GM18517 (cell line): ENCODE data around the gene CHRNE.
"Not testable (repeated sequence)": the region's sequence is repeated elsewhere in the genome, so short reads cannot be mapped to it uniquely, and the experiment has no call there.

Source experiments
- ATAC-seq: cut with Tn5 transposase; IDR thresholded peaks from one replicate; pipeline ENCODE4 v1.9.1; 2021; ENCODE audit warnings: mild to moderate bottlenecking, moderate library complexity; ENCODE audit not compliant: unreplicated experiment

The CHRNE gene

GRCh38 chr17:4908301-4908700, 5.4 kb upstream of the CHRNE start:
- ATAC-seq = no peak

GRCh38 chr17:4906642-4907041, 3.7 kb upstream of the CHRNE start:
- ATAC-seq = not testable (repeated sequence)

- no peak for ATAC-seq
Measured at GRCh38 chr17:4902540-4902939, 358 bp downstream of the CHRNE start.

GRCh38 chr17:4901648-4902344, 1.1 kb downstream of the CHRNE start:
- no peak for ATAC-seq

- ATAC-seq = no peak
Measured at GRCh38 chr17:4901108-4901647, 1.7 kb downstream of the CHRNE start.

- ATAC-seq = no peak
Measured at GRCh38 chr17:4900231-4901107, 2.4 kb downstream of the CHRNE start.

- no peak for ATAC-seq
Measured at GRCh38 chr17:4899341-4900230, 3.3 kb downstream of the CHRNE start, which contains the start of gene C17orf107. Gene C17orf107 (plus strand): TSS chr17:4899536. CDS start chr17:4899763, 227 bp downstream.

- ATAC-seq = no peak
Measured at GRCh38 chr17:4898927-4899326, 4.0 kb downstream of the CHRNE start.

- ATAC-seq = no peak
Measured at GRCh38 chr17:4898351-4898750, 4.5 kb downstream of the CHRNE start.

GRCh38 chr17:4897785-4898184, 5.1 kb downstream of the CHRNE start:
- ATAC-seq = no peak

- no peak for ATAC-seq
Measured at GRCh38 chr17:4897198-4897687, 5.7 kb downstream of the CHRNE start.

- no peak for ATAC-seq
Measured at GRCh38 chr17:4896332-4897197, 6.3 kb downstream of the CHRNE start.

- ATAC-seq = no peak
Measured at GRCh38 chr17:4895657-4896331, 7.1 kb downstream of the CHRNE start.

GRCh38 chr17:4895121-4895520, 7.8 kb downstream of the CHRNE start:
- no peak for ATAC-seq

- ATAC-seq = no peak
Measured at GRCh38 chr17:4893721-4894560, 9.0 kb downstream of the CHRNE start.

GRCh38 chr17:4893272-4893671, 9.6 kb downstream of the CHRNE start:
- no peak for ATAC-seq

GRCh38 chr17:4892499-4893221, 10.2 kb downstream of the CHRNE start:
- no peak for ATAC-seq
